ENCODE measurements around the gene TSEN54.

TSEN54 gene

DNA sequence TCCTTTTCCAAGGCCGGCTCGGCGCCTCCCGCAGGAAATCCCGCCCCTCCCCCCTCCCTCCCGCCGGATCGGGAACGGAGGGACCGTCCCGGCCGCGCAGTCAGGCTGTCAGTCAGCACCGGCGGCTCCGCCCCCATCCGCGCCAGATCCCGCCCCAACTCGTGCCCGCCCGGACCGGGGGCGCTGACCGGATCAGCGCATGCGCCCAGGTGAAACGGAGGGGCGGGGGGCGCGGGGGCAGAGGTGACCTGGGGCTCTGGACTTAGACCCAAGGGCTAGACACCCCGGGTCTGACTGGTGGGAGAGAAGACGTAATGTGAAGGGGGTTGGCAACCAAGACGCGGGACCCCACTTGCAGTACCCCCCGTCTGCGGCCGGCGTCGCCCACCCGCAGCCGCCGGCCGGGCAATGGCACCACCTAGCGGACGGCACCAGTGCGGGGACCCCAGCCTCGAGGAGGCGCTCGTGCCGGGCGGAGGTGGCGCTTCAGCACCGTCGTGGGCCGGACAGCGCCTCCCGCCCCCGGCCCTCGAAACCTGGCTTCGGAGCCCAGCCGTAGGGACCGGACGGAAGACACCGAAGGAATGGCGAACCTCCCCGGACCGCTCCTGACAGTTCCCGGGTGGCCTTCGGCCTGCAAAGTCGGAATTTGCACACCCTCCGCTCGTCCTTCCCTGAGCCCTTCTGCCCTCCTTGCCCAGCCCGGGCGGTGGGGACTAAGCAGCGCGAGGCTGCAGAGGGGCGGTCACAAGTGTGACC is 653 bp upstream of the TSEN54 start, which contains the start of gene CASKIN2:
TSS of gene CASKIN2 (minus strand) at position 42 of the 759 bp plus-strand sequence. CDS start 1,733 bp downstream, outside the sequence.
- peaks cover 2% of the 10 kb centered on the region for H3K79me2 ChIP-seq
- peak within 1 kb of the TSS; percentile 70 for H3K4me3 ChIP-seq (ENCODE audit: low read depth, low read length)
- H3K9ac ChIP-seq: peak within 1 kb of the TSS; percentile 84
- H2AFZ ChIP-seq: peak within 1 kb of the TSS; percentile 100
- TF ChIP-seq, protein P1, sequence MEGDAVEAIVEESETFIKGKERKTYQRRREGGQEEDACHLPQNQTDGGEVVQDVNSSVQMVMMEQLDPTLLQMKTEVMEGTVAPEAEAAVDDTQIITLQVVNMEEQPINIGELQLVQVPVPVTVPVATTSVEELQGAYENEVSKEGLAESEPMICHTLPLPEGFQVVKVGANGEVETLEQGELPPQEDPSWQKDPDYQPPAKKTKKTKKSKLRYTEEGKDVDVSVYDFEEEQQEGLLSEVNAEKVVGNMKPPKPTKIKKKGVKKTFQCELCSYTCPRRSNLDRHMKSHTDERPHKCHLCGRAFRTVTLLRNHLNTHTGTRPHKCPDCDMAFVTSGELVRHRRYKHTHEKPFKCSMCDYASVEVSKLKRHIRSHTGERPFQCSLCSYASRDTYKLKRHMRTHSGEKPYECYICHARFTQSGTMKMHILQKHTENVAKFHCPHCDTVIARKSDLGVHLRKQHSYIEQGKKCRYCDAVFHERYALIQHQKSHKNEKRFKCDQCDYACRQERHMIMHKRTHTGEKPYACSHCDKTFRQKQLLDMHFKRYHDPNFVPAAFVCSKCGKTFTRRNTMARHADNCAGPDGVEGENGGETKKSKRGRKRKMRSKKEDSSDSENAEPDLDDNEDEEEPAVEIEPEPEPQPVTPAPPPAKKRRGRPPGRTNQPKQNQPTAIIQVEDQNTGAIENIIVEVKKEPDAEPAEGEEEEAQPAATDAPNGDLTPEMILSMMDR (IDR thresholded peaks at IDR 0.05): peak; percentile 99
- peak within 1 kb of the TSS; percentile 85 for H3K4me2 ChIP-seq (ENCODE audit: low read length)
- no peaks in the 10 kb centered on the region for H3K36me3 ChIP-seq (ENCODE audit: control insufficient read depth, insufficient read depth, low read length)
- H3K27ac ChIP-seq: peak within 1 kb of the TSS; percentile 89
- no peaks in the 10 kb centered on the region for H3K9me3 ChIP-seq (ENCODE audit: control insufficient read depth, low read length)
- H3K4me1 ChIP-seq: peaks cover 8% of the 10 kb centered on the region
- no peaks in the 10 kb centered on the region for H3K27me3 ChIP-seq (ENCODE audit: control insufficient read depth, insufficient read depth, low read length)

DNA sequence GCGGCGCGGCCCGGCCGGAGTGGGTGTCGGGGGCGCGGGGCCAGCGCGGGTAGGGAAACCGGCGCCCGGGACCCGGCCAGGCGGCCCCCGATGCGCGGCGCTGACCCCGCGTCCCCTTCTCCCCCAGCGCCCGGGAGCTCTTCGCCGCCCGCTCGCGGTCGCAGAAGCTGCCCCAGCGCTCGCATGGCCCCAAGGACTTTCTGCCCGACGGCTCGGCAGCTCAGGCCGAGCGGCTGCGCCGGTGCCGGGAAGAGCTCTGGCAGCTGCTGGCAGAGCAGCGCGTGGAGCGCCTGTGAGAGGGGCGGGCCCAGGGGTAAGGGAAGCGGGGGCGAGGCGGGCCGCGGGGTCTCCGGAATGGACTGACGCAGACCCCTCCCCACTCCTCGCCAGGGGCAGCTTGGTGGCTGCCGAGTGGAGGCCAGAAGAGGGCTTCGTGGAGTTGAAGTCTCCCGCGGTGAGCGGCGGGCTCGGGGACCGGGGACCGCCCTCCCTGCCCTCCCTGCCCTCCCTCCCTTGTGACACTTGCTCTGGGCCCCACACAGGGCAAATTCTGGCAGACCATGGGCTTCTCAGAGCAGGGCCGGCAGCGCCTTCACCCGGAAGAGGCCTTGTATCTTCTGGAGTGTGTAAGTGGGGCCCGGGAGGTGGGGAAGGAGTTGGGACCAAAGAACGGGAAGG is 430 bp downstream of the TSEN54 start:
- peaks cover 6% of the 10 kb centered on the region for H3K4me1 ChIP-seq
- no peaks in the 10 kb centered on the region for H3K36me3 ChIP-seq (ENCODE audit: control insufficient read depth, insufficient read depth, low read length)
- H3K27ac ChIP-seq: peak overlapping the region; percentile 51
- H3K9me3 ChIP-seq (ENCODE audit: control insufficient read depth, low read length): no peaks in the 10 kb centered on the region
- H3K4me2 ChIP-seq (ENCODE audit: low read length): peak overlapping the region; percentile 88
- TF ChIP-seq, protein P1 (IDR thresholded peaks at IDR 0.05): no peak
- H3K4me3 ChIP-seq (ENCODE audit: low read depth, low read length): peak overlapping the region; percentile 64
- H3K9ac ChIP-seq: peak overlapping the region; percentile 53
- peaks cover 2% of the 10 kb centered on the region for H3K79me2 ChIP-seq
- no peaks in the 10 kb centered on the region for H3K27me3 ChIP-seq (ENCODE audit: control insufficient read depth, insufficient read depth, low read length)
- peak overlapping the region; percentile 91 for H2AFZ ChIP-seq

GRCh38 chr17:75517297-75517865 is 1.1 kb downstream of the TSEN54 start:
- Histone ChIP-seq H3K9me3 (ENCODE audit: control insufficient read depth, low read length) (no peaks in the 10 kb centered on the region), H2AFZ (peak overlapping the region; percentile 91), H3K4me2 (ENCODE audit: low read length) (peak overlapping the region; percentile 88), H3K4me3 (ENCODE audit: low read depth, low read length) (peak overlapping the region; percentile 64), H3K36me3 (ENCODE audit: control insufficient read depth, insufficient read depth, low read length) (no peaks in the 10 kb centered on the region), H3K4me1 (peaks cover 4% of the 10 kb centered on the region), H3K27ac (no peak overlapping the region), H3K9ac (peak overlapping the region; percentile 53), H3K27me3 (ENCODE audit: control insufficient read depth, insufficient read depth, low read length) (no peaks in the 10 kb centered on the region), H3K79me2 (peaks cover 2% of the 10 kb centered on the region)
- TF ChIP-seq, protein P1 (IDR thresholded peaks at IDR 0.05): peak; percentile 10

DNA sequence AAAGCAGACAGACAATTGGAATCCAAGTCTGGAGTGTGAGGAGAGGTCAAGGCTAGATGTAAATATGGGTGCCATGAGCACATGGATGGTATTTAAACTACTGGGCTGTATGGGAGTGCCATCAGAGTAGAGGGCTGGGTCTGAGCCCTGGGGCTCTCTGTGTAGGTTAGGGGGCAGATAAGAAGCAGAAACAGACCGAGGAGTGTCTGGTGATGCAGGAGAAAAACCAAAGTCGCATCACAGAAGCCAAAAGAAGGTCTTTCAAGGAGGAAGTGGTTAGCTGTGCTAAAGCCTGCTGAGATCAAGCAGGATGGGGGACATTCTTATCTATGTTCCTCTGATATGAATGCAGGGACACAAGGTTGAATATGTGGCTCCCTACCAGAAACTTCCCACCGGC is 1.9 kb downstream of the TSEN54 start:
- TF ChIP-seq, protein P1 (IDR thresholded peaks at IDR 0.05): no peak
- no peak overlapping the region for H3K4me2 ChIP-seq (ENCODE audit: low read length)
- peaks cover 2% of the 10 kb centered on the region for H3K79me2 ChIP-seq
- H3K9ac ChIP-seq: no peak overlapping the region
- peaks cover 4% of the 10 kb centered on the region for H3K4me1 ChIP-seq
- no peak overlapping the region for H3K4me3 ChIP-seq (ENCODE audit: low read depth, low read length)
- no peaks in the 10 kb centered on the region for H3K36me3 ChIP-seq (ENCODE audit: control insufficient read depth, insufficient read depth, low read length)
- H3K27ac ChIP-seq: no peak overlapping the region
- no peak overlapping the region for H2AFZ ChIP-seq
- H3K27me3 ChIP-seq (ENCODE audit: control insufficient read depth, insufficient read depth, low read length): no peaks in the 10 kb centered on the region
- H3K9me3 ChIP-seq (ENCODE audit: control insufficient read depth, low read length): no peaks in the 10 kb centered on the region
